HG03025 (cell line): ENCODE results near the gene FNDC3B.

Experiments used
- ATAC-seq: cut with Tn5 transposase; IDR thresholded peaks from one replicate; pipeline ENCODE4 v1.9.1; 2021; ENCODE audit warnings: mild to moderate bottlenecking, moderate library complexity; ENCODE audit not compliant: unreplicated experiment, low FRiP score

The FNDC3B gene

DNA sequence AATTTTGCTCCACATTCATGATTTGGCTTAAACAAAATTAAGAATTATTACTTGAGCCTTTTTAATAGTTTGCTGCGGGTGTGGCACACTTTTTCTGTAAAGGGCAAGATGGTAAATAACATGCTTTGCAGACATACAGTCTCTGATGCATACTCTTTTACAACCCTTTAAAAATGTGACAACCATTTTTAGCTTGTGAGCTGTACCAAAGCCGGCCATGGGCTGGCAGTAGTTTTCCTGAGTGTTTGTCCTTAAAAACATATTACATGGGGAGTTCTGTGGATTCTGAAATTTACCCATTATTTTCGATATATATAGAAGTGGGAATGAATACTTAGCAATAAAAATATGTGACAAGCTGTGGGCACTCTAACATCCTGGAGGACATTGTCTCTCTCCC is 163.4 kb downstream of the FNDC3B start:
- ATAC-seq, result no peak

DNA sequence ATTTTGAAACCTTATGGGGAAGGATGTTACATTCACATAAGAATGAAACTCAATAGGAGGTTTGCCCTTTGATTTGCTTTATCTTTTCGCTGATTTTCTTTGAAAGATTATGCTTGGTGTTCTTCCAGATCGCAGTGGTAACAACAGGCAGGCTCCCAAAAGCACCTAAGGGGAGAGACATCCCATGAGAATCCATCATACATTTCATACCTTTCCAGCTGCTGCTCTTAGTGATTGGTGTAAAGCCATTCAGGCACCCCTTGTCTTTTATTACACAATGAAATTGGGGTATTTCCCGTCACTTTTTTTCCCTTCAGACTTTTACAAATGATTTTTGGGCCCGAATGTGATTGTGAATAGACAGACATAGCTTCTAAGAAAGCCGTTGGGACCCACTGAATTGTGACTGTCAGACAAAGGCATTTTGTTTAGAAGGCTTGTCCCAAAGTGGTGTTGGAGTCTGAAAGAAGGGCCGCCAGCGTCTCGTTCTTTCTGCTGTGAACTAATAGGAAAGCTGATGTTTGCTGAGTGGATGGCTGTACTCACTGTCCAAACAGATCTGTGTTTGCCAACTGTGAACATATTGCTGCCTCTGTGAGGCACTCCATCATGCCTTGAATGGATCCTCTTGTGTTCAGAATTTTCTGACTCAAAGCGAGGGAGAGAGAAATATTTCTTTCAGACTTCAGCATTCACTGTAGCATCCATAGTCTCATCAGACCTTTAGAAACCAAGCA is 164.3 kb downstream of the FNDC3B start:
- no peak for ATAC-seq

DNA sequence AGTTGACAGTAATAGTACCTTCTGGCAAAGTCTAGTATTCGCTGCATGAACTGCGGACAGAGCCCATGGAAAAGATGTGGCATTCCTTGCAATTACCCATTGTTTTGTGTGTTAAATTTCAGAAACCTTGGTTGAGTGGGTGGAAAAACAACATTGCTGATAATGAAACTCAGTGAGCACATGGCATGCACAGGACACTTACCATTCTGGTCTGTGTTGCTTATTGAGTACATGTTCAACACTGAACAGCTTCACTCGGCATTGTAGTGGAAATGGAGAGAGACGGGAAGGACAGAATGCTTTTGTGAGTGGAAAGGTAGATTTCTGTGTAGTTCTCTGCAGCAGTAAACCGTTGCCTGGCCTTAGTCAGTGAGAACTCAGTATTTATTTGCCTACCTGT is 165.3 kb downstream of the FNDC3B start:
- ATAC-seq, result no peak

- no peak for ATAC-seq
Observed at GRCh38 chr3:172208586-172209332, 169.4 kb downstream of the FNDC3B start.

GRCh38 chr3:172209333-172210321 is 170.2 kb downstream of the FNDC3B start:
- no peak for ATAC-seq

GRCh38 chr3:172210355-172210754 is 171.0 kb downstream of the FNDC3B start:
- no peak for ATAC-seq

- no peak for ATAC-seq
Observed at GRCh38 chr3:172211123-172211522, 171.7 kb downstream of the FNDC3B start.

DNA sequence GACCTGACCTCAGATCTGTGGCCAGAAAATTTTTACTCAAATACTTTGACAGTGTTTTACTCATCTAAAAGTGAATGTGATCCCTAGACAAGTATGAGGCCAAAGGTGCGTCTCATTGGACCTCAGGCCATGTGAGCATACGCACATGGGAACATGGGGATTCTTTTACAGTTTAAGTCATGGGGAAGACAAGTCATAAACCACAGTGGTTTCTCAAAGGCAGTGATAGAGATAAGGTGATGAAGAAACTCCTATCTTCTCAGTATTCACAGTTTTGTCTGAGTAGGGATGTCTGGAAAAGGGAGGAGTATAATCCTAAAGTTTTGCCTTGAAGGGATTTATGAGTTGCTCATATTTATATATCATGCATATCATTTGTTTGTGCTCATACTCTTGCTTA is 173.8 kb downstream of the FNDC3B start:
- no peak for ATAC-seq

- ATAC-seq, result no peak
Observed at GRCh38 chr3:172213904-172214303, 174.5 kb downstream of the FNDC3B start.

DNA sequence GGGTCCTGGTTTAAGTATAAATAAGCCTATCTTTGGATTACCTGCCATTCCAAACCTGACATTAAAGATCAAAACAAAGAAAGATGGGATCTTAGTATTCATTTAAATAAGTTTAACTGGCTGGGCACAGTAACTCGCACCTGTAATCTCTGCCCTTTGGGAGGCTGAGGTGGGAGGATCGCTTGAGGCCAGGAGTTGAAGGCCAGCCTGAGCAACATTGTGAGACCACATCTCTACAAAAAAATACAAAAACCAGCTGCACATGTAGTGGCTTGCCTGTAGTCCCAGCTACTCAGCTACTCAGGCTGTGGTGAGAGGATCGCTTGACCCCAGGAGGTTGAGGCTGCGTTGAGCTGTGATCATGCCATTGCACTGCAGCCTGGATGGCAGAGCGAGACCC is 176.9 kb downstream of the FNDC3B start:
- ATAC-seq, result no peak

DNA sequence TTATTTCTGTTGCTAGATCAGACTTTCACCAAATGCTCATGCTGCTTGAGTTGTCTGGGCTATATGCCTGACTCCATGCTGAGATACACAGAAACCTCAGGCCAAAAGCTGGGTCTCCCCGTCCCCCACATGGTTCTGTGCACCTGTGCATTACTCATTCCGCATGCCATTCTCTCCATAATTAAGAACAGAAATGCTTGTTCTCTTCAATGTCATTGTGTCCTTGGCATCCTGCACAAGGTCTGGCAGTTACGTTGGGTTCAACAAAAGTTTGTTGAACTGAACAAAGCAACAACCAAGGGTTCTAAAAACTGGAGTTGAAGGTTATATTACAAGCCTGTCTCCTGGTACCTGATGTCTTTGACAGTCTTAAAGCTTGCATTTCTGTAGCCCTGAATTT is 177.5 kb downstream of the FNDC3B start:
- no peak for ATAC-seq

- no peak for ATAC-seq
Observed at GRCh38 chr3:172217877-172218276, 178.5 kb downstream of the FNDC3B start.

GRCh38 chr3:172218350-172219323 is 179.3 kb downstream of the FNDC3B start:
- peak; percentile 55 for ATAC-seq

DNA sequence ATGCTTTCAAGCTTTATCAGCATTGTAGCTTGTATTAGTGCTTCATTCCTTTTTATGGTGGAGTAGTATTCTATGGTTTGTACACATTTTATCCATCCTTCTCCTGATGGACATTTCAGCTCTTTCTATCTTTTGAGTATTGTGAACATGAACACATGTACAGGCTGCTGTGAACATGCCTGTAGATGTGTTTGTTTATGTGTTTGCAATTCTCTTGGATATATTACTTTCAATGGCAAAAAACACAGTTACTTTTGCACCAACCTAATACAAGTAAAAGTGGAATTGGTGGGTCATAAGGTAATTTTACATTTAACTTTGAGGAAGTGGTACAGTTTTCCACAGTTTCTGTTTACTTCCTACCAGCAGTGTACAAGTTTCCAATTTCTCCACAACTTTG is 180.4 kb downstream of the FNDC3B start:
- ATAC-seq, result no peak

DNA sequence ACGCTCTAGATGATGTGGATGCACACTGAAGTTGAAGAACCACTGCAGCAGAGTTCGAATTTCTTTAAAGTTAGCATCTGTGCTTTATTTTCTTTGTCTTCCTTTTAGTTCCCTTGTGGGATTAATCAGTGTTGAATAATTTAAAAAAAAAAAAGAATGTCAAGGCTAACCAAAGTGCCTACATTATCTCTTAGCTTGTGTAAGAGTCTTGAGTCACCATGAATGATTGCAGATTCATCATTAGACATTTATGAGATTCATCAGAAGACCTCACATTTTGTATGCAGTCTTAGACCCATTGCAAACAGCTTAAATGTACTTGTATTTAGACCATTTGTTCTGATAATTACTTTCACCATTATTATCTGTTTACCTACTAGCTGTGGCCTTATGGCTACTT is 182.2 kb downstream of the FNDC3B start:
- no peak for ATAC-seq

DNA sequence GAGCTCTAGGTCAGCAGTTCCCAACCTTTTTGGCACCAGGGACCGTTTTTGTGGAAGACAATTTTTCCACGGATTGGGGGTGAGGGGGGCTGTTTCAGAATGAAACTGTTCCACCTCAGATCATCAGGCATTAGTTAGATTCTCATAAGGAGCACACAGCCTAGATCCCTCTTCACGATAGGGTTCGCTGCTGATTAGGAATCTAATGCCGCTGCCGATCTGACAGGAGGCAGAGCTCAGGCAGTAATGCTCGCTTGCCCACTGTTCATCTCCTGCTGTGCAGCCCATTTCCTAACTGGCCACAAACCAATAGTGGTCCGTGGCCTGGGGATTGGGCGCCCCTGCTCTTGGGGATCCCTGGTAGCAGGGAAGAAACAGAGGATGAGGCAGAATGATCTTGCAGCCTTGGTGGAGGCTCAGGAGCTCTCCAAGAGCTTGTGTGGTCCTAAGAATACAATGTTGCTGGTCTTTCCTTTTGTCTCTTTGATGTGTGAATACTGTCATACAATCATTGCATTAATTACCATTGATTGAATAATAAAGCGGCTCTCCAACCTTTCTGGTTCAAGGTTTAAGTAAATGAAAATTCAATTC is 183.2 kb downstream of the FNDC3B start:
- ATAC-seq, result no peak

- no peak for ATAC-seq
Observed at GRCh38 chr3:172223870-172224269, 184.5 kb downstream of the FNDC3B start.

DNA sequence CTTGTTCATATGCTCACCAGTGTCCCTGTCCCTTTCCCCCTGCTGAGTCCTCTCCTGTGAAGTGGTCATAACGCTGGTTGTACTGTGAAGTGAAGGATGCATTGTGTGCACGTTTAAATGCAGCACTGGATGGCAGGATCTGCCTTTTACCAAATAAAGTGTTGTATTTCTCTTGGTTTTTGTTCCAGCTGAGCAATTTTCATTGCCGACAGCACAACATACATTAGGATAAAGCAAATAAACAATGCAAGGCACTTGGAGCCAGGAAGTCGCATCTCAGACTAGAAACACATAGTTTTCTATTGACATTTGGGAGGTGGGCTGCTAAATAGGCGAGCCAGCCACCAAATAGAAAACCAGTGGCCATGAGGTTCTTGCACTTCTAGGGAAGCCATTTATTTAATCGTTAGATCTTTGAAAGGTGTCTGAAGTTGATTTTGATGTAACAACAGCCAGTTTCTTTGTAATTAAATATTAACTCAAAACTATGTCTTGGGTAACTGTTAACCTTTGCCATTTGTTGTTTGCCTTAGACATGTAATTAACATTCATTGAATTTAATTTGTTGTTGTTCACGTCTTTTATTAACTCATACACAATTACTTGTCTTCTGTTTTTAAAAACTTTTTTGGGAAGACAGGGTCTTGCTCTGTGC is 185.3 kb downstream of the FNDC3B start:
- ATAC-seq, result no peak

DNA sequence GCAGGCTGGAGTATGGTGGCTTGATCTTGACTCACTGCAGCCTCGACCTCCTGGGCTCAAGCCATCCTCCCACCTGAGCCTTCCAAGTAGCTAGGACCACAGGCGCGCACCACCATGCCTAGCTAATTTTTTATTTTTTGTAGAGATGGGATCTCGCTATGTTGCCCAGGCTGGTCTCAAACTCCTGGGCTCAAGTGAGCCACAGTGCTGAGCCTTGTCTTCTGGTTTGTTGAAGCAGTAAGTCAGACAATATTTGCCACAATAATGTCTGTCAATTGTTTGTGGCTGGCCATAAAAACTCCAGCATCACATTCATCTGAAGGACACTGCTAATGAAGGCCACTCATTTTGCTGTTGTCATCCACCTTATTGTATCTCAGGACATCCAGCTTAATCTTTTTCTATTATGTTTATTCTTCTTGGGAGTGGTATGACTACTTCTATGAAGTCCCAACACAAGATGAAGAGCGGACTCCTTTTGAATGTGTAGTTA is 185.9 kb downstream of the FNDC3B start:
- ATAC-seq, result no peak
